Stimulated activated CD8-positive, alpha-beta memory T cell treated with anti-CD3 and anti-CD28 coated beads, Interleukin-4, amount 100 ng/mL, for 1 hour (primary cell): Measurements from ENCODE around the gene NCAPH2.
"Not testable (repeated sequence)": the region's sequence is repeated elsewhere in the genome, so short reads cannot be mapped to it uniquely, and the experiment has no call there.

Experiments used
- DNase-seq, 2 donors: peaks; one replicate each; pipeline ENCODE4 v3.0.0-alpha.2; 2020; ENCODE audit warnings: low read depth in 2 of 2, low spot score in 1 of 2

Gene NCAPH2

DNA sequence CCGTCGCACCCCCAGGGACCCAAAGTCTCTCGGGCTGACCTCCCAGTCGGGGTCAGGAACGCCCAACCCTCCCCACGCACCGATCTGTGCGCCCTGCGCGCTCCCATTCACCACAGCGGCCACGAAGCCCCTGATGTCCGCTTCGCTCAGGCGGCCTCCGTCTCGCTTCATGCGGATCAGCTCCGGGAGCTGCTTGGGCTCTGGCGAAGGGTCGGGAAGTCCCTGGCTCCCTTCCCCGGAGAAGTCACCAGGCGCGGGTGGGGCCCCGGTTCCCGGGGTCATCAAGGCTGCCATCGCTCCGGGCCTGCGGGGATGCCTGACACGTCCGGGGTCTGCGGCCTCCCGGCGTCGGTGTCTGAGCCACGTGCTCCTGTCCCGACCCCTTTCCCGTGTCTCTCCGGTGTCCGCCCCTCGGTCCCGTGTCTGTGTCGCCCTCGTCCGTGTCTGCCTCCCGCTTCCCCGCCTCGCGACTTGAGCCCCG lies 21.4 kb downstream of the NCAPH2 start:
- DNase-seq: no peak

- no peak for DNase-seq
Observed at GRCh38 chr22:50529897-50530579, 22.0 kb downstream of the NCAPH2 start, which contains the start of gene TYMP. Gene TYMP (minus strand): TSS chr22:50530012. CDS start chr22:50529709, 303 bp downstream.

GRCh38 chr22:50530580-50530876 lies 22.5 kb downstream of the NCAPH2 start:
- no peak for DNase-seq

GRCh38 chr22:50530877-50531545 lies 23.0 kb downstream of the NCAPH2 start:
- peak; percentile 55 to 73 for DNase-seq

DNA sequence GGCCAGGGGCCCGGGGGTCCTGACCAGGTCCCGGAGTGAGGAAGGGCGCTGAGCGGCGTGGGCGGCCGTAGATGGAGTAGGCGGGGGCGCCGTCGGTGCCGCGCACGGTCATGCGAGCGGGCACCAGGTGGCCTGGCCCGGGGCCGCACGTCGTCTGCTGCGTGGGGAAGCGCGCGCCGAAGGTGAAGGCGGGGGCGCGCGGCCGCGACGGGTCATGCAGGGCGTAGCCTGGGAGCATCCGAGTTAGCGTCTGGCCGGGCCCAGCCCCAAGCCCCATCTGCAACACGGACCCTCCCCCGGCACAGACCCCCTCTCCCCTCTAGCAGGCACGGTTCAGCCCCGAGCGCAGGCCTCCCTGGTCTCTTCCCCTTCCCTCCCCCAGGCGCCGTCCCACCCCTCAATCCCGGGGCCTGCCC lies 23.5 kb downstream of the NCAPH2 start:
- no peak for DNase-seq

- no peak for DNase-seq
Observed at GRCh38 chr22:50531962-50532674, 24.1 kb downstream of the NCAPH2 start.

DNA sequence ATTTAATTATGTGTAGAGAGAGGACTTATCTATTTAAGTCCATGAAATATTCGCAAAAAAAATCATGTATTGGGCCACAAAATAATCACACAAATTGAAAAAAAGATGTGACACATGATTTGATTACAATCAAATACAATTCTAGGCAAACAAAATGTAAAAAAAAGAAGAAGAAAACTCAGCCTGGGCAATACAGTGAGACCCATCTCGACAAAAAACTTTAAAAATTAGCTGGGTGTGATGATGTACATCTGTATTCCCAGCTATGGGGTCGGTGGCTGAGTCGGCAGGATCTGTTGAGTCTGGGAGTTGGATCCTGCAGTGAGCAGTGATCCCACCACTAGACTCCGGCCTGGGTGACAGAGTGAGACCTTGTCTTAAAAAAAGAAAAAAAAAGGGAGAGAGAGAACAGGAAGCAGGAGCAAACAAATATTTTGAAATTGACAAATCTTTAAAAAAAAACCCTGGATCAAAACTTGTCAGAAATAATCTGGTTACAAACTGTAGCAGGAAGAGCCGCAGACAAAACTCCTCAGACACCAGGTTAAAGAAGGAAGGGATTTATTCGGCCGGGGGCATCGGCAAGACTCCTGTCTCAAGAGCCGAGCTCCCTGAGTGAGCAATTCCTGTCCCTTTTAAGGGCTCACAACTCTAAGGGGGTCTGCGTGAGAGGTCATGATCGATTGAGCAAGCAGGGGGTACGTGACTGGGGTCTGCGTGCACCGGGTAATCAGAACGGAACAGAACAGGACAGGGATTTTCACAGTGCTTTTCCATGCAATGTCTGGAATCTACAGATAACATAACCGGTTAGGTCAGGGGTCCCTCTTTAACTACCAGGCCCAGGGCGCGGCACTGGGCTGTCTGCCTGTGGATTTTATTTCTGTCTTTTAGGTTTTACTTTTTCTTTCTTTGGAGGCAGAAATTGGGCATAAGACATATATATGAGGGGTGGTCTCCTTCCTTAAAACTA lies 25.1 kb downstream of the NCAPH2 start:
- DNase-seq: no peak

DNA sequence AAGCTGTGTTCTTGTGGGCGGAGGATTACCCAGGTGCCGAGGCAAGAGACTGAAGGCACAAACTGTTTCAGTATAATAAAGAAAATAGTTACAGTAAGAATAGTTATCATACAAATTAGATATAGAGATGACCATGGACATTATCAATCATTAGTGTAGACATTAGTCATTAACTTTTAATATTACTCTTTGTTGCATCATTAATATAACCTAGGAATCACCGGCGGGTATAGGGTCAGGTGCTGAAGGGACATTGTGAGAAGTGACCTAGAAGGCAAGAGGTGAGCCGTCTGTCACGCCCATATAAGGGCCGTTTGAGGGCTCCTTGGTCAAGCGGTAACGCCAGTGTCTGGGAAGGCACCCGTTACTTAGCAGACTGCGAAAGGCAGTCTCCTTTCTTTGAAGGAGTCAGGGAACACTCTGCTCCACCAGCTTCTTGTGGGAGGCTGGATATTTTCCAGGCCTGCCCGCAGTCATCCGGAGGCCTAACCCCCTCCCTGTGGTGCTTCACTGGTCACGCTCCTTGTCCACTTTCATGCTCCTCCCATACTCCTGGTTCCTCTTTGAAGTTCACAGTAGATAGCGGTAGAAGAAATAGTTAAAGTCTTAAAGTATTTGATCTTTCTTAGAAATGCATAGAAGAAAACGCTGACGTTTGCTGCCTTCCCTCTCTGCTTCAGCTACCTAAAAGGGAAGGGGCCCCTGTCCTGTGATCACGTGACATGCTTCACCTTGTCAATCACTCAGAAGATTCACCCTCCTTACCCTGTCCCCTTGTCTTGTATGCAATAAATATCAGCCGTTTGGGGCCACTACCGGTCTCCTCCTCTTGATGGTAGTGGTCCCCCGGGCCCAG lies 26.1 kb downstream of the NCAPH2 start:
- DNase-seq: not testable (repeated sequence)

GRCh38 chr22:50535113-50535512 lies 27.1 kb downstream of the NCAPH2 start:
- no peak for DNase-seq

DNA sequence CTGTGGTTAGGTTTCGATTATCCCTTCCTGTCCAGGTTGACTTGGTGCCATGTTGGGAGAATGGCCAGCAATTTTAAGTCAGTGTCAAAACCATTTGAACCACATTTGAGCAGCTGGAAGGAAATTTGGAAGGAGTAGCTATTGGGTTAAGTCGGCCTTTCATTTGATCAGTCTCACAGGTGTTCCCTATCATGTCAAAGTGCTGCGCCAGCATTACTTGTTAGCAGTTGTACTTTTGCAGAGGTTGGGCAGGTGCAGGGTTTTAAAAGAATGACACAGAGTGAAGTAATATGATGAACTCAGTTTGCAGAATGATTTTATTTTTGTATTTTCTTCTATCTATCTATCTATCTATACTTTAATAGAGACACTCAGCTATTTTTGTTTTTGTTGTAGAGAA lies 28.2 kb downstream of the NCAPH2 start:
- DNase-seq: no peak

DNA sequence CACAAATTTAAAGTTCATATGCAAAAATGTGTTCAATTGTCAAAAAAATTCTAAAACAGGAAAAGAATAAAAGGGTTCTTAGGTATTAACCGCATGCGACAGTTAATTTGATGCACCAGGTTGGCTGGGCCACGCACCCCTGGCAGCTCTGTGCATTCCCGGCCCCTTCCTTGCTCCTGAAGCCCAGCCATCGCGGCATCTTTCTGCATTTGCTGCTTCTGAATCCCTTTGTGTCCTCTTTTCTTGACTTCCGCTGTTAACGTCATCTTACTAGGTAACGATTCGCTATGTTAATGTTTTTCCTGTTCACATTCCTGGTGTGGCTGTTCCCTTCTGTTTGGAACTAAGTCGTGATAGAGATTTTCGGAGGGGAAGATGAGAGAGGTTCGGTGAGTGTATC lies 29.7 kb downstream of the NCAPH2 start:
- no peak for DNase-seq

DNA sequence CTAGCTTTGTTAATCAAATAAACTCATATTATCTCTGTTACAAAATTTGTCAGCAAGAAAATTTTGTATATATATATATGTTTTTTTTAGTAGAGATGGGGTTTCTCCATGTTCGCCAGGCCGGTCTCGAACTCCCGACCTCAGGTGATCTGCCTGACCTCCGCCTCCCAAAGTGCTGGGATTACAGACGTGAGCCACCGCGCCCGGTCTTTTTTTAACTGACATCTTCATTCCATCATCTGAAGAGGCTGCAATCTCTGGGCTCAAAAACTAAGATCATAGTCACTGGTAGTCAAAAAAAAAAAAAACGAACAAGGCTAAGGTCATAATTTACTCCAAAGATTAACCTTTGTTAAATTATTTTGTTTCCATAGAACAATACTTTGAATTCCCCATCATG lies 32.4 kb downstream of the NCAPH2 start:
- DNase-seq: no peak

DNA sequence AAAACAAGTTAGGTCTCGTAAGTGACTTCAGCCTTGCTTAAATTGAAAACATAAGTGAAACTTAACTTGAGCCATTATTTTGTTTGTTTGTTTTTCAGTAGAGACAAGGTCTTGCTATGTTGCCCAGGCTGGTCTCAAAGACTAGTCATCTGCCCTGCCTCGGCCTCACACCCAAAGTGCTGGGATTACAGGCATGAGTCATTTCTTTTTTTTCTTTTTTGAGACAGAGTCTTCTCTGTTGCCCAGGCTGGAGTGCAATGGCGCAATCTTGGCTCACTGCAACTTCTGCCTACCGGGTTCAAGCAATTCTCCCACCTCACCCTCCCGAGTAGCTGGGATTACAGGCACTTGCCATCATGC lies 33.6 kb downstream of the NCAPH2 start:
- DNase-seq: not testable (repeated sequence)

DNA sequence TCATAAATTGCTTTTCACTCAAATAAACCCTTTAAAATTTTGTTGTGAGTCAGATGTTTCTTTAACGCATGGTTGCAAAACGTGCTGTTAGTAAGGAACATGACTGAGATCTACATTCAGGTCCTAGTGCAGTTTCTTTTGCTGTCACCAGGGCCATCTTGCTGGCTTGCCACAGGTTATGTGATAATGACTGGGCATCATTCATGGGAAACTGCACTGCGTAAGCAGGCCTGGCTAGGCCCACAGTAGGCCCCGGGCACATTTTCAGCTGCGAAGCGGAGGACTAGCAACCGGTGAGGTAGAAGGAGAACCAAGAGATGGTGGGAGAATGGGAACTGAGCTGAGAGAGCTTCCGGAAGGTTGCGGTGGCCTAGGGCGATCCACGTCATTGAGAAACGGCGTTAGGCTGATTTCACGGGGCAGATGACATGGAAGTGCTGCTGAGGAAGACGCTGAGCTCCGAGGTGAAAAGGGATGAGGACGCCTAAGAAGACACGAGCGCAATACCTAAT lies 34.4 kb downstream of the NCAPH2 start:
- no peak for DNase-seq

- peak in 1 of 2 donors; percentile 73 for DNase-seq
Observed at GRCh38 chr22:50544078-50544745, 36.2 kb downstream of the NCAPH2 start.

DNA sequence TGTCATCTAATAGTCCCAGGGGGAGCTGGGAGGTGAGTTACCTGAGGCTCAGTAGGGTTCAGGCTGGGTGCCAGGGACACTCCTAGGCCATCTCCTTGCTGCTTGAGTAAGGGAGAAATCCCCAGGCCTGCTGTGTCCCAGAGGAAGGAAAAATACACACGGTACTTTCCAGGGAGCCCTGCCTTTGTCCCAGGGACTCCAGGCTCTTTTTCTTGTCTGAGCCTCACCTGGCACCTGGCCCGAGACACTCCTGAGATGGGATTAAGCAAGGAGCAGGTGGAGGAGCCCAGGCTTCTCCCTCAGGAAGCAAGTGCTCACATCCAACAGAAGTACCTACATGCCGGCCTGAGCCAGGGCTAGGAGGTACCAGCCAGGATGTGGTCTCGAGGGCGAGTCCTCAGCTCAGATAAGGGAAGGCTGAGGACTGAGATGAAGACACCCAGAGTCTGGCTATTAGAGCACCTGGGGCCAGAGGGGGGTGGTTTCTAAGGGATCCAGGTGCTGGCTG lies 36.8 kb downstream of the NCAPH2 start:
- no peak for DNase-seq

DNA sequence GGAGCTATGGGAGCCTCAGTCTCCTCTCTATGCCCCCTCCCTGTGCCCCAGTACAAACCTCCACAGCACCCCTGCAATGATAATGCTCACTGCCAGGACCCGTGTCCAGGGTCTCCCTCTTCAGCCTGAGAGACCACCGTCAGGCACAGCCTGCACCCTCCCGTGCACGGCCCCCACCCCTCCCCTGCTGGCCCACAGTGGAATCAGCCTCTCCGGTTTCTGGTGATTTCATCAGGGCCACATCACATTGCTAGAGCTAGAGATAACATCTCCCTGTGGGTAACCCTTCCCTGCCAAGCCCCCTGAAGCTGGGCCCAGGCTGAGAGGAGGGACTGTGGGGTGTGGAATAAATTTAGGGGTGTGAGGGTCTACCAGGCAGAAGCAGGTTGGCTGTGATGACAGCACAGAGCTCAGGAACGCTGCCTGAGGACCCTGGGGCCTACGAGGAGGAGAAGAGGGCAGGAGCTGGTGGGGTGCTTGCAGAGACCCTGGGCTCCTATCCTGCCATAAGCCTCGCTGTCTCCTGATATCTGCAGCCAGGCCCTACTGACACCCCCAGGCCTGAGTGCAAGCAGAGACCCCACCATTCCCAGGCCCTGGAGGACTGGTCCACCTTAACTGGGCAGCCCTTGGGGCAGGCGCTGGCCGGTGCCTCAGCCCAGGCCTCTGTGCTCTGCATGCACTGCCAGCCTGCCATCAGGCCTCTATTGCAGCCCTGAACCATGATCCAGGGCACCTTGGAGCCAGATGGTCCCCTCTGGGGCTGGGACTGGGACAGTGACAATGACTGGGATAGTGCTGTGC lies 37.7 kb downstream of the NCAPH2 start, which contains the start of gene KLHDC7B:
Gene KLHDC7B, plus strand, starts transcription at position 378 of the 804 bp plus-strand sequence. Its CDS starts 345 bp downstream, at position 723.
- no peak for DNase-seq
